Measurements from ENCODE around the gene FARP1. TPM values are rescaled to one million over a fixed set of nuclear protein-coding genes. Genes with fewer than 3 reads are reported as not detected.

The FARP1 gene
- total and polyA plus RNA-seq, 2 of the 13 experiments (the other 11 are each of a cell fraction or from before 2014, with no cell fraction given): 70.6 to 126 TPM

DNA sequence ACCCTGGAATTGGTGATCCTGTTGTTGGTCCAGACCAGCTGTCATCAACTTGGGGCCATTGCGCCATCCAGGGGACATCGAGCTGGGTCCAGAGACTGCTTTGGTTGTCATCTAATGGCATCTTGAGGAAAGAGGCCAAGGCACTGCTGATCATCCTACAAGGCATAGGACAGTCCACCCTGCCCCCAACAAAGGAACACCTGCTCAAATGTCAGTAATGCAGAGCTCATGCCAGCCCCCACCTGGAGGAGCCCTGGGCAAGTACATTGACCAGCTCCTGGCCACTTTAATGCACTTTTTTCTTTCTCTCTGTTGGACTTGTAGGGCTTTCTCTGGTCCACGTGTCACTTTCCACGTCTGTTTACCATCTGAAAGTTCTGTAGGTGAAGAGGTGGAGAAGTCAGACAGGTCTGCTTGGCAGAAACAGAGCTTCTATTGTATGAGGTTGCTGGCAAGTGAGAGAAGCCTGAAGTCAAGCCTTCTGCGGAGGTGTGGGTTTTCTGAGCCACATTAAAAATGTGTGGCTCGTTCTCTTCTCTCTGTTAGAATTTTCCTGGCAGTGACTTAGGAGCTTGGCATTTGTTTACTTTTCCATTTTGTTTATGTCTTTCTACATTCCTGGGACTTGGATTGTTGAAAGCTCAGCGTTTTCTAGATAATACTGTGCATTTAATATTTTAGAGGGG, 158.2 kb downstream of the FARP1 start (continued):
- TF ChIP-seq ZNF556 (CRISPR knock-in tag; IDR thresholded peaks at IDR 0.05; ENCODE audit: borderline replicate concordance): 0 out of 2 replicates have a peak, but pooled peaks have one; percentile 33
- no peak; the same call in 1 of the 2 replicates for TF ChIP-seq ZNF775 (CRISPR knock-in tag; IDR thresholded peaks at IDR 0.05; ENCODE audit: borderline replicate concordance)
- TF ChIP-seq ZNF850 (CRISPR knock-in tag; conservative IDR thresholded peaks at IDR 0.05): no peak
- TF ChIP-seq NR2C2 (CRISPR knock-in tag; IDR thresholded peaks at IDR 0.05; ENCODE audit: borderline replicate concordance): peak; percentile 55; the same call in 1 of the 2 replicates
- no peak for TF ChIP-seq GTF2F1 (IDR thresholded peaks at IDR 0.05; ENCODE audit: low read length)
- no peak for TF ChIP-seq ZNF503 (CRISPR knock-in tag; IDR thresholded peaks at IDR 0.05)
- TF ChIP-seq PRMT3 (CRISPR knock-in tag; IDR thresholded peaks at IDR 0.05; ENCODE audit: borderline replicate concordance, low read depth): no peak
- no peak for TF ChIP-seq IRF2 (CRISPR knock-in tag; IDR thresholded peaks at IDR 0.05)
- TF ChIP-seq ZNF720 (CRISPR knock-in tag; IDR thresholded peaks at IDR 0.05): no peak
- TF ChIP-seq, protein P1, sequence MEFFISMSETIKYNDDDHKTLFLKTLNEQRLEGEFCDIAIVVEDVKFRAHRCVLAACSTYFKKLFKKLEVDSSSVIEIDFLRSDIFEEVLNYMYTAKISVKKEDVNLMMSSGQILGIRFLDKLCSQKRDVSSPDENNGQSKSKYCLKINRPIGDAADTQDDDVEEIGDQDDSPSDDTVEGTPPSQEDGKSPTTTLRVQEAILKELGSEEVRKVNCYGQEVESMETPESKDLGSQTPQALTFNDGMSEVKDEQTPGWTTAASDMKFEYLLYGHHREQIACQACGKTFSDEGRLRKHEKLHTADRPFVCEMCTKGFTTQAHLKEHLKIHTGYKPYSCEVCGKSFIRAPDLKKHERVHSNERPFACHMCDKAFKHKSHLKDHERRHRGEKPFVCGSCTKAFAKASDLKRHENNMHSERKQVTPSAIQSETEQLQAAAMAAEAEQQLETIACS (CRISPR knock-in tag; IDR thresholded peaks at IDR 0.05): no peak
- peak; percentile 69; the same call in 1 of the 2 replicates for TF ChIP-seq HOXA3 (CRISPR knock-in tag; IDR thresholded peaks at IDR 0.05)
- TF ChIP-seq GATA4 (IDR thresholded peaks at IDR 0.05; ENCODE audit: borderline replicate concordance, low read depth): peak; percentile 41; the same call in 1 of the 2 replicates
- TF ChIP-seq ZNF703 (CRISPR knock-in tag; IDR thresholded peaks at IDR 0.05; ENCODE audit: borderline replicate concordance): no peak
- TF ChIP-seq ARNTL (CRISPR knock-in tag; IDR thresholded peaks at IDR 0.05): peak; percentile 94
- no peak for TF ChIP-seq ZNF776 (CRISPR knock-in tag; IDR thresholded peaks at IDR 0.05)
- no peak for TF ChIP-seq MBNL3 (CRISPR knock-in tag; conservative IDR thresholded peaks at IDR 0.05)
- TF ChIP-seq ZNF275 (CRISPR knock-in tag; IDR thresholded peaks at IDR 0.05; ENCODE audit: borderline replicate concordance): no peak
- TF ChIP-seq ZFP91 (CRISPR knock-in tag; IDR thresholded peaks at IDR 0.05; ENCODE audit: borderline replicate concordance): peak; percentile 50; the same call in 1 of the 2 replicates
- TF ChIP-seq SIN3A (IDR thresholded peaks at IDR 0.05; ENCODE audit: borderline replicate concordance, low read depth, low read length): peak; percentile 87
- TF ChIP-seq, protein P2, sequence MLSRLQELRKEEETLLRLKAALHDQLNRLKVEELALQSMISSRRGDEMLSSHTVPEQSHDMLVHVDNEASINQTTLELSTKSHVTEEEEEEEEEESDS (CRISPR knock-in tag; IDR thresholded peaks at IDR 0.05; ENCODE audit: borderline replicate concordance): no peak
- TF ChIP-seq NR3C1 (CRISPR knock-in tag; IDR thresholded peaks at IDR 0.05): no peak
- TF ChIP-seq MAF1 (CRISPR knock-in tag; IDR thresholded peaks at IDR 0.05; ENCODE audit: borderline replicate concordance): no peak
- TF ChIP-seq ZNF124 (CRISPR knock-in tag; IDR thresholded peaks at IDR 0.05): no peak

All from HepG2 (cell line).